HCT116 (cell line): ENCODE measurements around the gene GALNT11. TPM values are rescaled to one million over a fixed set of nuclear protein-coding genes. Genes with fewer than 3 reads are reported as not detected.
"Not testable (repeated sequence)": the region's sequence is repeated elsewhere in the genome, so short reads cannot be mapped to it uniquely, and the experiment has no call there.

Experiments
- ATAC-seq: fragments of 200-7000 bp; cut with Tn5 transposase; 2 replicates; pipeline ENCODE4 v1.9.1; 2020; ENCODE audit warnings: mild to moderate bottlenecking, moderate library complexity
- BruUV-seq: library from RNA; stranded (reverse); fragments of 400-500 nt; replicated peaks from 2 replicates; lab custom pipeline; 2021; lab: Mats Ljungman, UMichigan
- CTCF ChIA-PET: fragments of 300-600 bp; sonication (Branson Sonifier 250); formaldehyde crosslinking; loops from one replicate; lab custom pipeline; 2021; ENCODE audit warnings: antibody characterized with exemption; lab: Charles Lee
- POLR2A ChIA-PET: fragments of 300-600, 350-600 bp; sonication (Branson Sonifier 250); formaldehyde crosslinking; loops from one replicate; lab custom pipeline; 2021; ENCODE audit warnings: antibody characterized with exemption; lab: Charles Lee
- RAD21 ChIA-PET, 2 experiments: fragments of 300-600 bp; sonication (Branson Sonifier 250); formaldehyde crosslinking; loops; one replicate each; lab custom pipeline; 2023; ENCODE audit warnings: low total read pairs in 2 of 2; ENCODE audit not compliant: uncharacterized antibody in 2 of 2, unreplicated experiment in 2 of 2, low non-redundant PET in 1 of 2; lab: Charles Lee
- DNase-seq: peaks from one replicate; pipeline ENCODE4 v3.0.0-alpha.2; 2010; ENCODE audit warnings: low read depth, low spot score
- H2AFZ ChIP-seq: fragments of 200-600 bp; shearing (Covaris generic), sonication (generic); 2 replicates; pipeline ENCODE4 v1.6.1; 2017; ENCODE audit warnings: low read depth, mixed run types, mixed read lengths, antibody characterized with exemption, low read length; ENCODE audit not compliant: poor library complexity, severe bottlenecking
- H3K27ac ChIP-seq: 2 replicates; pipeline ENCODE4 v1.5.1; 2012; ENCODE audit warnings: low read depth, low read length
- H3K27me3 ChIP-seq: fragments of 200-600 bp; sonication (generic); 2 replicates; pipeline ENCODE4 v1.6.1; 2016; ENCODE audit warnings: mixed run types, low read length, mixed read lengths; ENCODE audit not compliant: insufficient read depth
- H3K36me3 ChIP-seq, 2 experiments: fragments of 200-500 bp in 1 of 2; fragments of 200-600 bp in 1 of 2; sonication (Bioruptor generic) in 1 of 2; sonication (generic) in 1 of 2; 2 replicates each; pipeline versions ENCODE4 v1.5.1 to v1.6.1; 2014 to 2016; ENCODE audit warnings: low read length in 2 of 2, inconsistent platforms in 1 of 2, mixed read lengths in 1 of 2, mixed run types in 1 of 2; ENCODE audit not compliant: insufficient read depth in 2 of 2, control insufficient read depth in 1 of 2
- H3K4me1 ChIP-seq, 2 experiments: fragments of 200-600 bp in 1 of 2; sonication (generic) in 1 of 2; 2 replicates each; pipeline versions ENCODE4 v1.5.1 to v1.6.1; 2012 to 2017; ENCODE audit warnings: low read length in 2 of 2, inconsistent platforms in 1 of 2, mild to moderate bottlenecking in 1 of 2, mixed read lengths in 1 of 2, mixed run types in 1 of 2, moderate library complexity in 1 of 2; ENCODE audit not compliant: insufficient read depth in 2 of 2, control insufficient read depth in 1 of 2
- H3K4me2 ChIP-seq: fragments of 200-600 bp; sonication (generic); 2 replicates; pipeline ENCODE4 v1.6.1; 2017; ENCODE audit warnings: mixed run types, low read length, mixed read lengths
- H3K4me3 ChIP-seq, 2 experiments: fragments of 200-600 bp in 1 of 2; sonication (generic) in 1 of 2; replicated peaks in 1 of 2; 2 replicates each; pipeline ENCODE4 v1.5.1; 2011 to 2016; ENCODE audit warnings: low read length in 2 of 2, control low read depth in 1 of 2, low read depth in 1 of 2, mild to moderate bottlenecking in 1 of 2, mixed read lengths in 1 of 2, mixed run types in 1 of 2
- H3K79me2 ChIP-seq: fragments of 200-600 bp; sonication (generic); 2 replicates; pipeline ENCODE4 v1.6.1; 2017; ENCODE audit warnings: mild to moderate bottlenecking, mixed run types, low read length, moderate library complexity, mixed read lengths; ENCODE audit not compliant: insufficient read depth
- H3K9ac ChIP-seq: fragments of 200-600 bp; sonication (generic); 2 replicates; pipeline ENCODE4 v1.6.1; 2016; ENCODE audit warnings: low read length, mixed read lengths
- H3K9me2 ChIP-seq: fragments of 200-600 bp; sonication (generic), shearing (Covaris generic); 2 replicates; pipeline ENCODE4 v1.6.1; 2017; ENCODE audit warnings: mixed run types, mild to moderate bottlenecking, moderate library complexity; ENCODE audit not compliant: insufficient read depth
- H3K9me3 ChIP-seq, 2 experiments: fragments of 200-500 bp in 1 of 2; fragments of 200-600 bp in 1 of 2; sonication (Bioruptor generic) in 1 of 2; sonication (generic) in 1 of 2; 2 replicates each; pipeline ENCODE4 v1.6.1; 2014 to 2017; ENCODE audit warnings: low read length in 2 of 2, mixed read lengths in 2 of 2, inconsistent platforms in 1 of 2, low read depth in 1 of 2, mild to moderate bottlenecking in 1 of 2, mixed run types in 1 of 2, moderate library complexity in 1 of 2; ENCODE audit not compliant: control insufficient read depth in 1 of 2, insufficient read depth in 1 of 2
- H4K20me1 ChIP-seq: fragments of 200-600 bp; sonication (generic), shearing (Covaris generic); 2 replicates; pipeline ENCODE4 v1.6.1; 2017; ENCODE audit warnings: mixed run types, mild to moderate bottlenecking, moderate library complexity; ENCODE audit not compliant: insufficient read depth
- CBX3 ChIP-seq: IDR thresholded peaks from 2 replicates; pipeline ENCODE4 v1.6.1; 2012; ENCODE audit warnings: low read depth
- RAD21 ChIP-seq: IDR thresholded peaks from 2 replicates; pipeline ENCODE4 v1.6.1; 2012; ENCODE audit warnings: low read depth, mild to moderate bottlenecking
- intact Hi-C: fragments of 100-400 bp; cut with micrococcal nuclease; formaldehyde crosslinking; loops from 2 replicates; pipeline ENCODE4 v1.10.0; 2022
- total RNA-seq: library from RNA; stranded (reverse); gene quantifications from one replicate; pipeline ENCODE4 v1.2.1, GENCODE V29; 2021; ENCODE audit not compliant: unreplicated experiment
- TF ChIP-seq, protein P1 (sequence below), 3 experiments: fragments of 200-600 bp in 1 of 3; sonication (generic) in 1 of 3; IDR thresholded peaks in 2 of 3; conservative IDR thresholded peaks in 1 of 3; 2 replicates each; pipeline ENCODE4 v1.5.1; 2012 to 2017; ENCODE audit warnings: low read depth in 2 of 3, low read length in 2 of 3, antibody characterized with exemption in 1 of 3, borderline replicate concordance in 1 of 3, control low read depth in 1 of 3, mild to moderate bottlenecking in 1 of 3, mixed read lengths in 1 of 3, mixed run types in 1 of 3, moderate library complexity in 1 of 3; ENCODE audit not compliant: insufficient read depth in 1 of 3

The GALNT11 gene
- total RNA-seq, 1 experiment from 2014 or later: 28.9 TPM

DNA sequence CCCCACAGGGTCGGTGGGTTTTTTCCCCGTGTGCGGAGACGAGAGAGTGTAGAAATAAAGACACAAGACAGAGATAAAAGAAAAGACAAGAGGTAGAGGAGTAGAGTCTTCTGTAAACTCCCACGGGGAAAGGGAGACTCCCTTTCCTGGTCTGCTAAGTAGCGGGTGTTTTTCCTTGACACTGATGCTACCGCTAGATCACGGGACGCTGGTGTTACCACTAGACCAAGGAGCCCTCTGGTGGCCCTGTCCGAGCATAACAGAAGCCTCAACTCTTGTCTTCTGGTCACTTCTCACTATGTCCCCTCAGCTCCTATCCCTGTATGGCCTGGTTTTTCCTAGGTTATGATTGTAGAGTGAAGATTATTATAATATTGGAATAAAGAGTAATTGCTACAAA, 4.6 kb downstream of the GALNT11 start:
- CTCF ChIA-PET: not testable (repeated sequence)
- peak; percentile 32 for DNase-seq

DNA sequence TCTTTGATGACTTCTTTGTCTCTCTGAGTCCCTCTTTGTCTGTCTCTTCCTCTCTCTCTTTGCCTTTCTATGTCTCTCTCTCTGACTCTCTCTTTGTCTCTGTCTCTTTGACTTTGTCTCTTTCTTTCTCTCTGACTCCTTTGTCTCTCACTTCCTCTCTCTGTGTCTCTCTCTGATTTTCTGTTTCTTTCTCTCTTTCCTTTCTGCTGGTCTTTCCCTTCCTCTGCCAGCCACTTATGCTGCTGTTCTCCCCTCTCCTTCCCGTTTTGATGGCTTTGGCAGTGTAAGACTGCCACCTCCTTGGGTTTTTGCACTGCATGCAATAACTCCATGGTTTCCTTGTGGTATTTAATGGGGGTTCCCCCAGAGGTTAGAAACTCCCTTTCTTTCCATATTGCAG, 5.2 kb downstream of the GALNT11 start:
- DNase-seq, RAD21 ChIA-PET, POLR2A ChIA-PET, H3K4me1 ChIP-seq, H3K9me2 ChIP-seq, BruUV-seq, H3K27me3 ChIP-seq, H4K20me1 ChIP-seq, H3K9me3 ChIP-seq, H3K27ac ChIP-seq, CTCF ChIA-PET, H2AFZ ChIP-seq, H3K4me2 ChIP-seq, intact Hi-C loops, ATAC-seq, H3K4me3 ChIP-seq, H3K36me3 ChIP-seq, H3K9ac ChIP-seq: not testable (repeated sequence)
- H3K79me2 ChIP-seq: peaks cover 16% of the 10 kb centered on the region; the same call in 1 of the 2 replicates

More for the DNA sequence above, 4.6 kb downstream of the GALNT11 start:
- H3K4me1 ChIP-seq: peaks cover 0 to 10% of the 10 kb centered on the region in 2 experiments; a peak in 3 of 4 replicates
- H2AFZ ChIP-seq, H3K9ac ChIP-seq, H3K4me2 ChIP-seq, POLR2A ChIA-PET, H3K36me3 ChIP-seq, H3K27ac ChIP-seq, H3K4me3 ChIP-seq, H3K9me3 ChIP-seq, H3K9me2 ChIP-seq, BruUV-seq, H4K20me1 ChIP-seq, intact Hi-C loops, H3K27me3 ChIP-seq, ATAC-seq, RAD21 ChIA-PET: not testable (repeated sequence)
- TF ChIP-seq CBX3: peak; percentile 34; the same call in 1 of the 2 replicates
- TF ChIP-seq, protein P1, sequence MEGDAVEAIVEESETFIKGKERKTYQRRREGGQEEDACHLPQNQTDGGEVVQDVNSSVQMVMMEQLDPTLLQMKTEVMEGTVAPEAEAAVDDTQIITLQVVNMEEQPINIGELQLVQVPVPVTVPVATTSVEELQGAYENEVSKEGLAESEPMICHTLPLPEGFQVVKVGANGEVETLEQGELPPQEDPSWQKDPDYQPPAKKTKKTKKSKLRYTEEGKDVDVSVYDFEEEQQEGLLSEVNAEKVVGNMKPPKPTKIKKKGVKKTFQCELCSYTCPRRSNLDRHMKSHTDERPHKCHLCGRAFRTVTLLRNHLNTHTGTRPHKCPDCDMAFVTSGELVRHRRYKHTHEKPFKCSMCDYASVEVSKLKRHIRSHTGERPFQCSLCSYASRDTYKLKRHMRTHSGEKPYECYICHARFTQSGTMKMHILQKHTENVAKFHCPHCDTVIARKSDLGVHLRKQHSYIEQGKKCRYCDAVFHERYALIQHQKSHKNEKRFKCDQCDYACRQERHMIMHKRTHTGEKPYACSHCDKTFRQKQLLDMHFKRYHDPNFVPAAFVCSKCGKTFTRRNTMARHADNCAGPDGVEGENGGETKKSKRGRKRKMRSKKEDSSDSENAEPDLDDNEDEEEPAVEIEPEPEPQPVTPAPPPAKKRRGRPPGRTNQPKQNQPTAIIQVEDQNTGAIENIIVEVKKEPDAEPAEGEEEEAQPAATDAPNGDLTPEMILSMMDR (IDR thresholded peaks at IDR 0.05 in 2 of 3, conservative IDR thresholded peaks at IDR 0.05 in 1 of 3; ENCODE audit: borderline replicate concordance in 1 of 3, insufficient read depth in 1 of 3, low read depth in 2 of 3, low read length in 2 of 3): peak; percentile 37 to 56 (median 47); a peak in 5 of 6 replicates
- peak; percentile 62 for TF ChIP-seq RAD21
- peaks cover 14% of the 10 kb centered on the region; the same call in 1 of the 2 replicates for H3K79me2 ChIP-seq
